HS-27A (cell line): ENCODE measurements around the gene TNFRSF12A.

ENCODE experiments used
- DNase-seq: peaks from one replicate; pipeline ENCODE4 v3.0.0-alpha.2; 2012; ENCODE audit warnings: low read depth, missing footprints

The TNFRSF12A gene, protein sequence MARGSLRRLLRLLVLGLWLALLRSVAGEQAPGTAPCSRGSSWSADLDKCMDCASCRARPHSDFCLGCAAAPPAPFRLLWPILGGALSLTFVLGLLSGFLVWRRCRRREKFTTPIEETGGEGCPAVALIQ

DNA sequence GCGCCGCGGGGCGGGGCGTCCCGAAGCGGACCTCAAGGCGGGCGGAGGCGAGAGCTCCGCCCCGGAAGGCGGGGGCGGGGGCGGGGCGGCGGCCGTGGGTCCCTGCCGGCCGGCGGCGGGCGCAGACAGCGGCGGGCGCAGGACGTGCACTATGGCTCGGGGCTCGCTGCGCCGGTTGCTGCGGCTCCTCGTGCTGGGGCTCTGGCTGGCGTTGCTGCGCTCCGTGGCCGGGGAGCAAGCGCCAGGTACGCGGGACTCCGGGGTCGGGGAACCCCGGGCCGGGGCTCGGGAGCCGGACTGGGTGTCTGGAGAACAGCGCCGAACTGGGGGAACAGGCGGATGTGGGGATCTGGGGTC is at the start of gene TNFRSF12A:
Gene TNFRSF12A (plus strand): TSS at position 122 of the 357 bp plus-strand sequence. CDS start 30 bp downstream, at position 152.
- DNase-seq: peak; percentile 35

DNA sequence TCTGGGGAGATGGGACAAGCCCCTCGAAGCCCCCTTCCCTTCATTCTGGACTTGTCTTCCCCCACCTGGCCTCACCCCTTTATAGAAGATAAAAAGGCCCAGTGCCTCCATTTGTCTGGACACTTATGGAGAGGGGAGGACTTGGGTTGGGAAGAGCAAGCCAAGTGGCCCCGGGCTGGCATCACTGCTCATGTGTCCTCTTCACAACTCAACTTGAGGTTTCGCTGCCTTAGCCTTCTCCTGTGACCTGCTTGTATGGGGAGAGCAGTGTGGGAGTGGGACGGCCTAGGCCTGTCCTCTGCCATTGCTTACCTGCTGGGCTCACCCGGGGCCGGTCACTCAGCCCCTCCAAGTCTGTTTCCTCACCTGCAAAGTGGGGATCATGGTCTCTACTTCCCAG is 49.6 kb upstream of the TNFRSF12A start:
- no peak for DNase-seq

DNA sequence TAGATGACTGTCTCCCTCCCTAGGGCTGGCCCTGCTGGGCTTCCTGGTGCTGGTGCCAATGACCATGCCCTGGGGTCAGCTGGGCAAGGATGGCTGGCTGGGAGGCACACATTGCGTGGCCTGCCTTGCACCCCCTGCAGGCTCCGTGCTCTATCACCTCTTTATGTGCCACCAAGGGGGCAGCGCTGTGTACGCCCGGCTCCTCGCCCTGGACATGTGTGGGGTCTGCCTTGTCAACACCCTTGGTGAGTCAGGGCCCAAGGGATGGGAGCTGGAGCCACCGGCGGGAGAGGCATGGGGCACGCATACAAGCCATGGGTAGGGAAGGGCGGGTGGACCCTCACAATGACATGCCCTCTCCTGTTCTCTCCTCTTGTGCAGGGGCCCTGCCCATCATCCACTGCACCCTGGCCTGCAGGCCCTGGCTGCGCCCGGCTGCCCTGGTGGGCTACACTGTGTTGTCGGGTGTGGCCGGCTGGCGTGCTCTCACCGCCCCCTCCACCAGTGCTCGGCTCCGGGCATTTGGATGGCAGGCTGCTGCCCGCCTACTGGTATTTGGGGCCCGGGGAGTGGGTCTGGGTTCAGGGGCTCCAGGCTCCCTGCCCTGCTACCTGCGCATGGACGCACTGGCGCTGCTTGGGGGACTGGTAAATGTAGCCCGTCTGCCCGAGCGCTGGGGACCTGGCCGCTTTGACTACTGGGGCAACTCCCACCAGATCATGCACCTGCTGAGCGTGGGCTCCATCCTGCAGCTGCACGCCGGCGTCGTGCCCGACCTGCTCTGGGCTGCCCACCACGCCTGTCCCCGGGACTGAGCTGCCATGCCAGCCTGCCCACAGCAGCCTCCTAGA is 48.8 kb upstream of the TNFRSF12A start:
- no peak for DNase-seq

DNA sequence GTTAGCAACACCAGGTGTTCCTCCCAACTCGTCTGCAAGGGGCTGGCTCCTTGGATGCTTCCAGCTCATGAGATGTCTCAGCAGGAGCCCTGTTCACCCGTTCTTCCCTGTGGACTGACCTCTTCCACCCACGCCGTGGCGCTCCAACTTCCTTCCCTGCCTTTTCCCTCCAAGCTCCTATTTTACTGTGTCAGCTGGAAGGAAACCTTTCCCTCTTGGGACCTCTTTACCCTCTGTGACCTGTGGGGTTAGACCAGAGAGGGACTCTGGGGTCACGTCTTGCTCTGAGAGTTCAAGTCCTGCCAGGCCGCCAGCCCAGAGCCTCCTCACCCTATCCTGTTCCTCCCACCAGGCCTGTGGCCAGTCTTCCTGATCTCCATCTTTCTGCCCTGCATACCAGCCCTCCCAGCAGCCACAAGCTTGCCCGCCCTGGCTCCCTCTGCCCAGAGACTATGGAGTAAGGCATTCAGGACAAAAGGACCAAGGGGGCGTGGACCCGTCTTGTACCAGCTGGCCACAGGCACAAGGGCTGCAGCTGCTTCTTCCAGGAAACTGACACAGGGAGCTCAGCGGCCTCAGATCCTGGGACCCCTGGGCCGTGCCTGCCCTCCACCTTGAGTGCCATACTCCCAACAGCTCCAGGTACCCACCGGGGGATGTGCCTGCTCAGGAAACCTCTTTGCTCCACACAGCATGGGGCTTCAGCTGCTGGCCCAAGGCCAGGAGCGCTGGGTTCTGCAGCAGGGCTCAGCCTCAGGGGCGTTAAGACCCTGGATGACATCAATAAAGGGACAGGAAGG is 48.0 kb upstream of the TNFRSF12A start:
- no peak for DNase-seq

DNA sequence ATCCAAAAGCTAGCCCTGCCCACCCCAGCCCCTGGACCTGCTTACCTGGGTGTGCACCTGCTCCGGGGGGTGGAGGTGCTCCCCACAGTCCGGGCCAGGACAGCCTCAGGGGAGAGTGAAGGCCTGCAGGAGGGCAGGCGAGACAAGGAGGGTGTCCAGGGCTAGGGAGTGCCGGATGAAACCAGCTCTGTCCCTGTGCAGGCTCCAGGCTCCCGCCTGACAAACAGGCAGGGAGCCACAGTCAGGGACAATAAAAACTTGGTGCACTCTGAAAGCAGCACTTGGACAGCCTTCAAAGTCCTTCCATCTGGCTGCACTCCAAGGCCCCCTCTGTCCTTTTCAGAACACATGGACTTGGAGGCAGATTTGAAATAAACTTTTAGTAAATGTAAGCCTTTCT is 47.1 kb upstream of the TNFRSF12A start:
- DNase-seq: no peak

DNA sequence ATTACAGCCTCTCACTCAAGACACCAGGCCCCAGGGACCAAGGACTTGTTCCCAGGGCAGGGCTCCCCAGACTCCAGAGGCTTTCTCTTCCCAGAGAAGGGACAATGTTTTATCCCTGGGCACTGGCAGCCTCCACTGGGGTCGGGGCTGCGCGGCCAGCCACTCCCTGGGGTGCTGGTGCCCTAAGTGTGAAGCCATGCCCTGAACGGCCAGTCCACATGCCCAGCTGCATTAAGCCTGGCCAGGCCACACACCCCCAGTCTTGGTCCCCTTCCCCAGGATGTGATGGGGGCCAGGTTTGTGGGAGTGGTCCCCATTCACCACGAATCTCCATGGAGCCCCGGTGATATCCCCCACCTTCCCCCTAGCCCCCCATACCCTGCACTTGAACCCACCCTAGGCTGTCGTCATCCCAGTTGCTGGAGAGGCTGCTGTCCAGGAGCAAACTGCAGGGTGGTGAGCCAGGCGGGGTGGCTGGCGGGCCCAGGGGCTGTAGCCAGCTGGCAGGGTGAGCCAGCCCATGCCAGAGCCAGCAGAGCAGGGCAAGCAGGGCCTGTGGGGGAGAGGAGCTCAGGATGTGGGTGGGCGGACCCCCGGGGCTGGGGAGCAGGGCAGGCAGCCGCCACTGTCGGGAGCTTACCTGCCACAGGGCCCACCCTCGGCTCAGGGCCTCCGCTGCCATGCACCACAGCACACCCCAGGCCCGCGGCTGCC is 46.4 kb upstream of the TNFRSF12A start:
- DNase-seq: no peak

DNA sequence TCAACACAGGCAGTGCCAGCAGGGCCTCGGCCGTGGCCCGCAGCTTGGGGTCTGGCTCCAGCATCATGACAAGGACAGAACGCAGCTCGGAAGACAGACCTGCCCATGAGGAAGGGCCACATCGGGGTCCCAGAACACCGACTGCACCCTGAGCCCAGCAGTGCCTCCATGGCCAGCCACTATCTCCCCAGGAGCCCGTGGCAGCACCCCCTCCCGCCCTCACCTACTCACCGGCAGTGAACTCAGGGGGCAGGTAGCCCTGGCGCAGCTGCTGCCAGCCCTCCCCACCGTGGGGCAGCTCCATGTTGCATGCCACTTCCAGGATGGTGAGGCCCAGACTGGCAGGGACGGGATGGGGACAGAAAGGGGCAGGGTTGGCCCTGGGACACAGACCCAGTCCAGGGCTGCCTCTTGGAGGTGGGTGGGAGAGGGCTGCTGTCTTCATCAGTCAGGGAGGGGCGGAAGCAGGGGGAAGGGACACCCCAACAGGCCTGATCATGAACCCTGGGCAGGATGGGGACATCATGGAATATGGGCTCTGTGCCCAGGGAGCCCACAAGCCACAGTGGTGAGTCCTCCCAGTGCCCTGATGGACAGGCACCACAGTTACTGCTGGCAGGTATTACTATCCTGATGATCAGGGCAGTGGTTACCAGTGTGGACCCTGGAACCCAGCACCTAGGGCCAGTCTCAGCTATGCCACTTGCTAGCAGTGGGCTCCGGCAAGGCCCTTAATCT is 45.7 kb upstream of the TNFRSF12A start:
- no peak for DNase-seq

DNA sequence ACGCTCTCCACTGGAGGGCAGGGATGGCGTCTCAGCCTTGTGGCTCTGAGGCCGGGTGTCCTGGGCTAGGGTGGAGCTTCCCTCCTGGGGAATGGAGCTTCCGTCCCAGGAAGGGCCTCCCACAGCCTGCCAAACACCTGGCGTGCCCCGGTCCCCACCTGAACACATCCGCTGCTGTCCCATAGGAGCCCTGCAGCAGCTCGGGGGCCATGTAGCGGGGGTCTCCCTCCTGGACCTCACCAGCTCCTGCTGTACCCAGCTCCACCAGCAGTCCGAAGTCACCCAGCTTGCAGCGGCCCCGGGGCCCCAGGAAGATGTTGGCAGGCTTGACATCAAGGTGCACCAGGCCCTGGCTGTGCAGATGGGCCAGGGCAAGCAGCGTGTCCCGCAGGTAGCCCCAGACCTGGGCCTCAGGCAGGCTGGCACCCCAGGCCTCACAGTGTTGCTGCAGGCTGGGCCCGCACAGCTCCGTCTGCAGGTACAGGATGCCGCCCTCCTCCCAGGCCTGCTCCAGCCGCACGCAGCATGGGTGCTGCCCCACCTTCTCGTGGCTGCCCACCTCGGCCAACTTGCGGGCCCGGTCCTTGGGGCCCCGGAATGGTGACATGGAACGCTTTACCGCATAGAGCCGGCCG is 44.9 kb upstream of the TNFRSF12A start:
- no peak for DNase-seq

DNA sequence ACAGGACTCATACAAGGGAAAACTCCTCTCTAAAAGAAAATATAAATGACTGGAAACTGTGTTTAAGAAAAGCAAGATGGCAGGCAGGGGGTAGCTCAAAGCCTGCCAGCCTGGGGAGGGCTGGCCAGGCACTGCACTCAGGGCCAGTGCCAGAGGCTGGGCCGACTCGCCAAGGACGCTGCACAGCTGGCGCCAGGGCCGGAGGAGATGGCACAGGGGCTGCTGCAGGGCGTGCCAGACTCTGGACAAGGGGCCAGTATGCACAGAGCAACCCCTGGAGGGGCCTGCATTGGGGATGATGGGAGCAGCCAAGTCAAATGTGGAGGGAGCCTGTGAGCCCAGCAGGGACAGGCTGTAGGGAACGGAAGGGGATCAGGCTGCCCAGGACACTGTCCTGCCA is 44.0 kb upstream of the TNFRSF12A start:
- DNase-seq: no peak

DNA sequence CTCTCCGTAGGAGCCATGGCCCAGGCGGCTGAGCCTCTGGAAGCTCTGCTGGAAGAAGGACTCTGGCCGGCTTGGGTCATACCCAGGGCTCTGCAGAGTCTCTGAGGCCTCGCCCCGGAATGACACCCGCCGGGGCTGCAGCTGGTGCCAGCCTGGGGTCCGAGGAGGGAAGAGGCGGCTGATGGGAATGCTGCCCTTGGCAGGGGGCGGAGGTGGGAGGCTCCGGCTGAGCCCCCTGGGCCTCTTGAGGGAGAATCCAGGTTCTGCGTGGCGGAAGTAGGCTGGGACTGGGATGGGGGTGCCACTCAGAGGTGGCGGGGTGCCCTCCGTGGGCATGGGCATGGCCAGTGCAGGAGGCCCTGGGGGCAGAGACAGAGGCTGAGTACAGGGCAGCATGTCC is 43.5 kb upstream of the TNFRSF12A start:
- DNase-seq: no peak

DNA sequence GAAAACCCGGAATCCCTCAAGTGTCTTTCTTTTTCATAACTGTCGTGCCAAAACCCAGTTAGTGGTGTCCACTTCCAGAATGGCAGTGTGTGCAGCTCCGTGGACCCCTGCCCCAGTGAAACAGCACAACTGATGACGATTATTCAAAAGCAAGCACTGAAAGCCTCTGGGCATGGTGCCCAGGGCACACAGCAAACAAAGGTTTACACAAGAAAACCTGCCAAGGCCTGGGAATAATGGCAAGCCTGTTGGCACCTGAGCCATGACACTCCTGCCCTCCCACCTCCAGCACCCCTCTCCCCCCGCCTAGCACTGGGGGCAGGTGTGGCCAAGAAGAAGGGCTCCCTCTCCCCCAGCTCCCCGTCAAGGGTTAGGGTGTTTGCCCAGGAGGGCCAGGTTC is 42.7 kb upstream of the TNFRSF12A start:
- no peak for DNase-seq

DNA sequence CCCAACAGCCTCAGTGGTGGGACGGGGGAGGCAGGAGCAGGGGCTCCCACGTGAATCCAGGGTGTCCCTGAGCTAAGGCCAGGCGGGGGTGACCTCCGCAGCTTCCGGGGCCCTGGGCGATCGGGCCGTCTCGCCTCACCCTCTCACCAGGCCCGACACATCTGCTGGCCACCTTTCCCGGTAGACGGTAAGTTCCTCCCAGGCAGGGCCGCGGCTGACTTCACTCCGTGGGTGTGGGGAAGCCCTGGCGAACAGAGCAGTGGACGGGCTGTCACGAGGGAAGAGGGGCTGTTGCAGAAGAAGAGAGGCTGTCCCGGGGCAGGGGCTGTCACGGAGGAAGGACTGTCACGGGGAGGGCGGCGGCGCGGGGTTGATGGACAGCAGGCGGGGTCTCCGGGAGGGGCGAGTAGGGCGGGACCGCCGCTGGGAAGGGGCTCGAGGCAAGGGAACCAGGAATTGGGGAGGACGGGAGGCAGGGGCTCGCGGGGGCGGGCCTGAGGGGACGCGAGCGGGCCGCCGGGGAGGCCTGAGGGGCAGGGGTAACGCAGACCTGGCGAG is 40.4 kb upstream of the TNFRSF12A start:
- DNase-seq: no peak

DNA sequence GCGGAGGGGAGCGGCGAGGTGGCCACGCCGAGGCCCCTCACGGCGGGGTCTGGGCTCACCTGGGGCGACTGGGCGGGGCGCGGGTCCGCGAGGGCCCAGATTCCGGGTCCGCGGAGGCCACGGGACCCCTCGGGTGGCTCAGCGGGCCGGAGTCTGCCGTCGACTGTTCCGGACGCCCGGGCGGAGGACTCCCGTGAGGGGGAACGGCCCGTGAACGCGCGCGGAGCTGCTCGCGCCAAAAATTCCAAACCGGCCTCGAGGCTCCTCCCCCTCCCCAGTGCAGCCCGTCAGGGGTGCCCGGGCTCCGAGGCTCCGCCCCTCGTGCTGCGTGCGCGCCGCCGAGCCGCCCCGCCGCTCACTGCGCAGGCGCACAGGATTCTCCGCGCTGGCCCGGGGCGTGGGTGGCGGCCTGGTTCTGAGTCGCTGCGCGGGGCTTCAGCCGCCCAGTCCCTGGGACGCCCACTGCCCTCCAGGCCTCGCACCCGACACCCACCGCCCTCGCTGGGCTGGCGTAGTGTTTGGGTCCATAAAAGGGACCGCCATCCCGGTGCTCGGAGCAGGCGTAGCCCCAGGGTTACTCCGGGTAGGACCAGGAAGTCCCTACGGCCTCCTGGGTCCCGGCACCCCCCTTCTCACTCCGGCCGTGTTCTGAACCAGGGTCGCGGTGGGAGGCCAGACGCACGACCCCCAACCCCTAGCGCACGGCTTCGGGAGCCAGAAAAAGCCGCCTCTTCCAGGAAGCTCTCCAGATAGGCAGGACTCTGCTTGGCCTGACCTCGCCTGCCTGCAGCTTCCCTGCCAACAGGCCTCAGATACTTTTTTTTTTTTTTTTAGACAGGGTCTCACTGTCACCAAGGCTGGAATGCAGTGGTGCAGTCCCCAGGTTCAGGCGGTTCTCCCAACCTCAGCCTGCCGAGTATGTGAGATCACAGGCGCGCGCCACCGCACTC is 39.7 kb upstream of the TNFRSF12A start, which contains the start of gene PKMYT1:
Gene PKMYT1 (minus strand): TSS at position 220 of the 950 bp plus-strand sequence. CDS start 789 bp downstream, outside the sequence.
- DNase-seq: peak; percentile 47

DNA sequence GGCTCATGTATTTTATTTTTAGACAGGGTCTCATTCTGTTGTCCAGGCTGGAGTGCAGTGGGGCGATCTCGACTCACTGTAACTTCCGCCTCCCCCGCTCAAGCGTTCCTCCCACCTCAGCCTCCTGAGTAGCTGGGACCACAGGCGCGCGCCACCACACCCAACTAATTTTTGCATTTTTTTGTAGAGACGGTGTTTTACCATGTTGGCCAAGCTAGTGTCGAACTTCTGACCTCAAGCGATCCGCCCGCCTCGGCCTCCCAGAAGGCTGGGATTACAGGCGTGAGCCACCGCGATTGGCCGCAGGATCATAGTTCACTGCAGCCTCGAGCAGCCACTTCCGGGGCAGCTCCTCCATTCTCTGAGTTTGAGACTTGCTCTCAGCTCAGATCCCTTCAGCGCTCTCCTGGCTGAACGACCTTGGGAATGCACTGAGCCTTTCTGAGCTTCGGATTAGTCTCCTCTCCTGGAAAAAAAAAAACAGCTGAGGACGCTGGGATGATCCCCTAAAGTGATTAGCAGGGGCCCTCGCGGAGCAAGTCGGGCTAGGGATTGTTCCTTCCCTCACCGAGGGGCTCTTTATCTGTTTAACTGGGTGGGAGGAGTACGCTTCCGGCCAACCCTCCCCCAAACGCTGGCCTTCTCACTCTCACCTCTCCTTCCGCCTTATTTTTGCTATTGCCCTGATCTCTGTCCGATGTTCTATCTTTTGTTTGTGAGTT is 38.8 kb upstream of the TNFRSF12A start:
- DNase-seq: no peak

DNA sequence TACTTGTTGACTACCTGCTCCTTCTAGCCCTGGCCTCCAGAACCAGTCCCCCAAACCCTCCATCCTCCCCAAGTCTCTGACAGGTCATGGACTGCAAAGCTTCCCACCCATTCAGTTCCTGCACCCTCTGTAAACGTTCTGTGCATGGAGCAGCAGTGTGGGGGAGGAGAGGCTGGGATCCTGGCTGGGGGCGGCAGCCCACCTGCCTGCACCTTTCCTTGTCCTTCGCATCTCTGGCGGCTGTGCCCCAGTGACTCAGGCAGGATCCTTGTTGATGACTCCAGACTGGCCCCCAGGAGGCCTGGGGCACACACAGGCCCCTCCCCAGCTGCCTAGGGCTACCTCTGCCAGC is 38.3 kb upstream of the TNFRSF12A start:
- no peak for DNase-seq

DNA sequence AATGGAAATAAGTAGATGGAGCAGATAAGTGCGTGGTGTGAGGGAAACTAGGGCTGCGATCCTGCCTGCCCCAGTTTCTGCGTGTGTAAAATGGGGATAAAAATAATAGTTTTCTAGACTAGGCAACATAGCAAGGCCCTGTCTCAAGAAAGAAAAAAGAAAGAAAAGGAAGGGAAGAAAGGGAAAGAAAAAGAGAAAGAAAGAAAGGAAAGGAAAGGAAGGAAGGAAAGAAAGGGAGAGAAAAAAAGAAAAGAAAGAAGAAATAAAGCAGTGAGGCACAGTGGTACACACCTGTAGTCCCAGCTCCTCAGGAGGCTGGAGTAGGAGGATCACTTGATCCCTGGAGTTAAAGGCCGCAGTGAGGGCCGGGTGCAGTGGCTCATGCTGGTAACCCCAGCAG is 37.8 kb upstream of the TNFRSF12A start:
- no peak for DNase-seq

DNA sequence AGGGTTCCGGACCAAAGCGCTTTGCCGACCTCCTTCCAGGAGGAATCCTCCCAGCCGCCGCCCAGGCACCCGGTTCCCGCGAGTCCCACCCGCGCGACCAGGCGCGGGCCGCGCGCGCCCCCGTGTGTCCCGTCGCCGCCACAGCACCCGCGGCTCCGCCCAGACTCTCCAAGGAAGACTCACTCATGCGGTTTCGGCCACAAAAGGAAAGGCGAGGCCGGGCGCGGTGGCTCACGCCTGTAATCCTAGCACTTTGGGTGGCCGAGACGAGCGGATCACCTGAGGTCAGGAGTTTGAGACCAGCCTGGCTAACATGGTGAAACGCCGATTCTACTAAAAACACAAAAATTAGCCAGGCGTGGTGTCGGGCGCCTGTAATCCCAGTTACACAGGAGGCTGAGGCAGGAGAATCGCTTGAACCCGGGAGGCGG is 36.4 kb upstream of the TNFRSF12A start:
- DNase-seq: peak; percentile 43

DNA sequence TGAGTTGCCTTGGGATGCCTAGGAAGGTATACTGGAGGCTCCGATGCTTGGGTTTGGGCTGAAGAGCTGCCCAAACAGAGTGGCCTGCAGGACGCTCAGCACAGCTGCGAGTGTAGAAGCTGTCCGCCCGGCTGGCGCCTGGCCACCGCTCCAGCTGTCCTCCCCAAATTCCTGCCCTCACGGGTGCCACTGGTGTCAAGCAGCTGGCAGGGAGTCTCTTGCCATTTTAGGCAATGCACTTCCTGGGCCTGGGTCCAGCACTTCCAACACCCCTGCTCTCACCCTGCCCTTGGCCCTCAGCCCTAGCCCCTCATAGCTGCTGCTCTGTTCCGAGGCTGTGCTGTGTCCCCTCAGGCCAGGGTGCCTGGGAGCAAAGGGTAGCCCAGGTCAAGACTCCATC is 34.7 kb upstream of the TNFRSF12A start:
- DNase-seq: no peak

DNA sequence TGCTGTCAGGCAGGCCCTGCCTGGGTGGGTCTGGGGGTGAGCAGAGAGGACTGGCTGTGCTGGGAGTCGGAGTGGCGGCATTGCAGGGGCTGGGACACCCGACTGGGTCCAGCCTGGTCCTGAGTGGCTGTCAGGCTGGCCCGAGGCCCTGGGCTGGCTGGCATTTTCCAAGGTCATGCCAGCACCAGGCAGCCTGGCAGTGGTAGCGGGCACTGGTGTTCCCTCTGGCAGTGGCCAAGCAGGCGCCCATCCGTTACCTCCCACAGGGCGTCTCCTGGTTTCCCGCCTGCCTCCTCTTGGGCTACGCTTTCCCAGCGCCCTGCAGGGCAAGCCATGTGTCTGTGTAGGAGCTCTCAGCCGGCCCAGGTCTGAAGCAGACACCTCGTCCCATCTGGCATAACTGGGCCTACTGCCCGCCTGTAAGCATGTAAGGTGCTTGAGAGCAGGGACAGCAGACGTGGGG is 34.2 kb upstream of the TNFRSF12A start:
- no peak for DNase-seq
